GM19468 (cell line): Measurements from ENCODE around the gene HEXA.
"Not testable (repeated sequence)": the region's sequence is repeated elsewhere in the genome, so short reads cannot be mapped to it uniquely, and the experiment has no call there.

Experiments used
- ATAC-seq: cut with Tn5 transposase; IDR thresholded peaks from one replicate; pipeline ENCODE4 v1.9.1; 2021; ENCODE audit warnings: mild to moderate bottlenecking, moderate library complexity, moderate number of reproducible peaks; ENCODE audit not compliant: unreplicated experiment; ENCODE audit errors: extremely low read depth

Gene HEXA

GRCh38 chr15:72379106-72379505, 3.3 kb upstream of the HEXA start:
- not testable (repeated sequence) for ATAC-seq

GRCh38 chr15:72377331-72377730, 1.5 kb upstream of the HEXA start:
- ATAC-seq: no peak

- peak; percentile 8 for ATAC-seq
Observed at GRCh38 chr15:72375501-72375845, 341 bp downstream of the HEXA start.

GRCh38 chr15:72372361-72372760, 3.5 kb downstream of the HEXA start:
- ATAC-seq: no peak

GRCh38 chr15:72369964-72370363, 5.8 kb downstream of the HEXA start:
- ATAC-seq: no peak

GRCh38 chr15:72368899-72369298, 6.9 kb downstream of the HEXA start:
- no peak for ATAC-seq

GRCh38 chr15:72368325-72368724, 7.5 kb downstream of the HEXA start:
- ATAC-seq: no peak

GRCh38 chr15:72365844-72366243, 10.0 kb downstream of the HEXA start:
- ATAC-seq: peak; percentile 44

GRCh38 chr15:72361176-72361575, 14.6 kb downstream of the HEXA start:
- ATAC-seq: no peak

GRCh38 chr15:72358650-72359171, 17.1 kb downstream of the HEXA start:
- no peak for ATAC-seq

- ATAC-seq: no peak
Observed at GRCh38 chr15:72358121-72358520, 17.7 kb downstream of the HEXA start.

- no peak for ATAC-seq
Observed at GRCh38 chr15:72354496-72354895, 21.3 kb downstream of the HEXA start.

GRCh38 chr15:72353266-72353665, 22.5 kb downstream of the HEXA start:
- ATAC-seq: no peak

GRCh38 chr15:72345806-72346205, 30.0 kb downstream of the HEXA start:
- ATAC-seq: no peak

- ATAC-seq: no peak
Observed at GRCh38 chr15:72345280-72345679, 30.5 kb downstream of the HEXA start.

- no peak for ATAC-seq
Observed at GRCh38 chr15:72344602-72345001, 31.2 kb downstream of the HEXA start.

GRCh38 chr15:72342385-72342784, 33.4 kb downstream of the HEXA start:
- no peak for ATAC-seq

- ATAC-seq: no peak
Observed at GRCh38 chr15:72341361-72341760, 34.5 kb downstream of the HEXA start.

- ATAC-seq: no peak
Observed at GRCh38 chr15:72340366-72340765, 35.4 kb downstream of the HEXA start.

- ATAC-seq: no peak
Observed at GRCh38 chr15:72339777-72340177, 36.0 kb downstream of the HEXA start.

GRCh38 chr15:72338617-72339321, 37.0 kb downstream of the HEXA start:
- ATAC-seq: no peak

GRCh38 chr15:72338148-72338547, 37.7 kb downstream of the HEXA start:
- ATAC-seq: no peak
